Vagina (tissue), 2 donors: Measurements from ENCODE around the gene NSUN2. TPM values are rescaled to one million over a fixed set of nuclear protein-coding genes. Genes with fewer than 3 reads are reported as not detected.

Experiments
- DNase-seq, 2 donors: peaks; one replicate each; pipeline ENCODE4 v3.0.0-alpha.2; 2017; ENCODE audit errors: extremely low spot score in 2 of 2
- H3K27ac ChIP-seq: fragments of 200-600 bp; sonication (generic); one replicate; pipeline ENCODE4 v1.5.1; 2019
- H3K27me3 ChIP-seq: fragments of 200-600 bp; sonication (generic); one replicate; pipeline ENCODE4 v1.5.1; 2019
- H3K36me3 ChIP-seq, 2 donors: fragments of 200-600 bp; sonication (generic); one replicate each; pipeline ENCODE4 v1.5.1; 2017 to 2019
- H3K4me1 ChIP-seq: fragments of 200-600 bp; sonication (generic); one replicate; pipeline ENCODE4 v1.5.1; 2019
- H3K4me3 ChIP-seq, 2 donors: fragments of 200-600 bp; sonication (generic); 1 replicate in 1 of 2; 2 replicates in 1 of 2; pipeline ENCODE4 v1.5.1; 2016 to 2019
- H3K9me3 ChIP-seq: fragments of 200-600 bp; sonication (generic); one replicate; pipeline ENCODE4 v1.5.1; 2019
- CTCF ChIP-seq, 3 experiments: fragments of 450-650 bp in 2 of 3; fragments of 200-600 bp in 1 of 3; sonication (generic) in 1 of 3; IDR thresholded peaks; one replicate each; pipeline ENCODE4 v1.5.1; 2017 to 2019; ENCODE audit warnings: antibody characterized with exemption in 3 of 3, mild to moderate bottlenecking in 2 of 3, moderate library complexity in 2 of 3
- POLR2A ChIP-seq, 2 donors: fragments of 450-650 bp; IDR thresholded peaks; one replicate each; pipeline ENCODE4 v1.6.1; 2017; ENCODE audit warnings: antibody characterized with exemption in 2 of 2, mild to moderate bottlenecking in 2 of 2, moderate library complexity in 2 of 2
- POLR2AphosphoS5 ChIP-seq, 2 donors: sonication (generic); formaldehyde crosslinking; IDR thresholded peaks; one replicate each; pipeline ENCODE4 v1.9.0; 2017; ENCODE audit warnings: antibody characterized with exemption in 2 of 2, mild to moderate bottlenecking in 2 of 2, low read depth in 1 of 2; ENCODE audit not compliant: insufficient read depth in 1 of 2
- intact Hi-C: fragments of 100-400 bp; cut with DNase I; formaldehyde crosslinking; loops from one replicate; pipeline ENCODE4 v1.15.1; 2023
- total RNA-seq: library from RNA; depleted of rRNA; stranded (reverse); fragments of >200 nt; gene quantifications from one replicate; pipeline ENCODE4 v1.2.3, GENCODE V29; 2016

Gene NSUN2
- total RNA-seq, 1 donor from 2014 or later, result 43.2 TPM

- no peak for DNase-seq
- Histone ChIP-seq H3K27me3 (no peaks in the 10 kb centered on the region), H3K36me3 (peaks cover 0 to 84% of the 10 kb centered on the region in 2 donors), H3K4me3 (no peak overlapping the region), H3K4me1 (no peaks in the 10 kb centered on the region), H3K9me3 (no peaks in the 10 kb centered on the region), H3K27ac (no peak overlapping the region)
- TF ChIP-seq POLR2AphosphoS5 (IDR thresholded peaks at IDR 0.05; ENCODE audit: insufficient read depth in 1 of 2, low read depth in 1 of 2) (no peak), CTCF (IDR thresholded peaks at IDR 0.05) (no peak), POLR2A (IDR thresholded peaks at IDR 0.05) (no peak)
- intact Hi-C loops, result no loop called here
Observed at GRCh38 chr5:6601816-6602215, 31.0 kb downstream of the NSUN2 start.

- H3K9me3 ChIP-seq, result no peaks in the 10 kb centered on the region
- no peak overlapping the region for H3K4me3 ChIP-seq
- intact Hi-C loops, result no loop called here
- H3K27ac ChIP-seq, result no peak overlapping the region
- TF ChIP-seq POLR2A (IDR thresholded peaks at IDR 0.05), result no peak
- no peak for TF ChIP-seq CTCF (IDR thresholded peaks at IDR 0.05)
- no peaks in the 10 kb centered on the region for H3K4me1 ChIP-seq
- peaks cover 0 to 79% of the 10 kb centered on the region in 2 donors for H3K36me3 ChIP-seq
- no peaks in the 10 kb centered on the region for H3K27me3 ChIP-seq
- no peak for DNase-seq
Observed at GRCh38 chr5:6601271-6601670, 31.6 kb downstream of the NSUN2 start.

GRCh38 chr5:6599739-6600138 lies 33.1 kb downstream of the NSUN2 start:
- no peak overlapping the region for H3K4me3 ChIP-seq
- peaks cover 0 to 63% of the 10 kb centered on the region in 2 donors for H3K36me3 ChIP-seq
- H3K27me3 ChIP-seq, result no peaks in the 10 kb centered on the region
- H3K9me3 ChIP-seq, result no peaks in the 10 kb centered on the region
- no peaks in the 10 kb centered on the region for H3K4me1 ChIP-seq
- no peak overlapping the region for H3K27ac ChIP-seq
- TF ChIP-seq POLR2A (IDR thresholded peaks at IDR 0.05) (no peak), POLR2AphosphoS5 (IDR thresholded peaks at IDR 0.05; ENCODE audit: insufficient read depth in 1 of 2, low read depth in 1 of 2) (no peak), CTCF (IDR thresholded peaks at IDR 0.05) (no peak)
- peak in 1 of 2 donors; percentile 43 for DNase-seq
- intact Hi-C loops, result no loop called here

GRCh38 chr5:6598351-6598900 lies 34.4 kb downstream of the NSUN2 start:
- DNase-seq, result peak; percentile 64 to 70
- Histone ChIP-seq H3K4me1 (no peaks in the 10 kb centered on the region), H3K27me3 (no peaks in the 10 kb centered on the region), H3K9me3 (no peaks in the 10 kb centered on the region), H3K4me3 (no peak overlapping the region), H3K36me3 (peaks cover 0 to 50% of the 10 kb centered on the region in 2 donors), H3K27ac (no peak overlapping the region)
- TF ChIP-seq POLR2A (IDR thresholded peaks at IDR 0.05), result no peak
- TF ChIP-seq POLR2AphosphoS5 (IDR thresholded peaks at IDR 0.05; ENCODE audit: insufficient read depth in 1 of 2, low read depth in 1 of 2), result no peak
- no peak for TF ChIP-seq CTCF (IDR thresholded peaks at IDR 0.05)
- intact Hi-C loops, result no loop called here

GRCh38 chr5:6597557-6597956 lies 35.3 kb downstream of the NSUN2 start:
- no peaks in the 10 kb centered on the region for H3K9me3 ChIP-seq
- peak in 1 of 2 donors; percentile 56 for DNase-seq
- no peaks in the 10 kb centered on the region for H3K27me3 ChIP-seq
- H3K4me3 ChIP-seq, result no peak overlapping the region
- H3K4me1 ChIP-seq, result peaks cover 8% of the 10 kb centered on the region
- intact Hi-C loops, result no loop called here
- H3K27ac ChIP-seq, result peak overlapping the region; percentile 40
- peaks cover 0 to 45% of the 10 kb centered on the region in 2 donors for H3K36me3 ChIP-seq
- TF ChIP-seq CTCF (IDR thresholded peaks at IDR 0.05), result no peak
- TF ChIP-seq POLR2A (IDR thresholded peaks at IDR 0.05), result no peak
- no peak for TF ChIP-seq POLR2AphosphoS5 (IDR thresholded peaks at IDR 0.05; ENCODE audit: insufficient read depth in 1 of 2, low read depth in 1 of 2)
